ENCODE data around the gene PAPPA.

- TF ChIP-seq CTCF (IDR thresholded peaks at IDR 0.05) (no peak), POLR2A (IDR thresholded peaks at IDR 0.05) (no peak), EP300 (IDR thresholded peaks at IDR 0.05) (no peak)
These were observed 143.8 kb downstream of the PAPPA start for GRCh38 chr9:116297346-116297745.

All from suprapubic skin (tissue), 3 donors.